Loucy (cell line): ENCODE data around the gene STIMATE.

Experiments
- H2AFZ ChIP-seq: fragments of 200-600 bp; sonication (generic); 2 replicates; pipeline ENCODE4 v1.6.0; 2016; ENCODE audit warnings: antibody characterized with exemption, mild to moderate bottlenecking, low read length, moderate library complexity
- H3F3A ChIP-seq: fragments of 200-600 bp; 2 replicates; pipeline ENCODE4 v1.6.0; 2016; ENCODE audit warnings: antibody characterized with exemption, low read depth, mild to moderate bottlenecking
- H3K27me3 ChIP-seq: fragments of 200-600 bp; sonication (generic); 2 replicates; pipeline ENCODE4 v1.6.1; 2014; ENCODE audit warnings: low read length, mild to moderate bottlenecking; ENCODE audit not compliant: insufficient read depth, poor library complexity, severe bottlenecking
- H3K36me3 ChIP-seq: fragments of 200-600 bp; sonication (generic); 2 replicates; pipeline ENCODE4 v1.6.1; 2016; ENCODE audit warnings: low read length; ENCODE audit not compliant: insufficient read depth
- H3K4me1 ChIP-seq: fragments of 200-600 bp; sonication (generic); 2 replicates; pipeline ENCODE4 v1.5.1; 2014; ENCODE audit warnings: low read length, mild to moderate bottlenecking; ENCODE audit not compliant: insufficient read depth, poor library complexity, severe bottlenecking
- H3K4me2 ChIP-seq: fragments of 200-600 bp; sonication (generic); 2 replicates; pipeline ENCODE4 v1.6.0; 2014; ENCODE audit warnings: antibody characterized with exemption, low read length, low read depth, mild to moderate bottlenecking; ENCODE audit not compliant: poor library complexity, severe bottlenecking
- H3K4me3 ChIP-seq: fragments of 200-600 bp; sonication (generic); 2 replicates; pipeline ENCODE4 v1.5.1; 2014; ENCODE audit warnings: low read length, mild to moderate bottlenecking, mixed read lengths; ENCODE audit not compliant: poor library complexity, severe bottlenecking
- H3K79me2 ChIP-seq: fragments of 200-600 bp; sonication (generic); 2 replicates; pipeline ENCODE4 v1.6.1; 2014; ENCODE audit warnings: low read length; ENCODE audit not compliant: insufficient read depth
- H3K9ac ChIP-seq: fragments of 200-600 bp; sonication (generic); 2 replicates; pipeline ENCODE4 v1.6.0; 2014; ENCODE audit warnings: mild to moderate bottlenecking, low read depth, low read length, moderate library complexity; ENCODE audit not compliant: poor library complexity, severe bottlenecking
- H3K9me2 ChIP-seq: fragments of 200-600 bp; sonication (generic); replicated peaks from 2 replicates; pipeline ENCODE4 v1.6.1; 2016; ENCODE audit warnings: low read depth, low read length, mixed read lengths
- H3K9me3 ChIP-seq: fragments of 200-600 bp; sonication (generic); 2 replicates; pipeline ENCODE4 v1.6.1; 2014; ENCODE audit warnings: mild to moderate bottlenecking, antibody characterized with exemption, low read length, low read depth; ENCODE audit not compliant: insufficient read depth
- H4K20me1 ChIP-seq: fragments of 200-600 bp; sonication (generic); 2 replicates; pipeline ENCODE4 v1.6.0; 2014; ENCODE audit warnings: antibody characterized with exemption, low read length, mild to moderate bottlenecking; ENCODE audit not compliant: insufficient read depth, poor library complexity, severe bottlenecking
- CTCF ChIP-seq: fragments of 200-600 bp; sonication (generic); conservative IDR thresholded peaks from 2 replicates; pipeline ENCODE4 v1.5.1; 2014; ENCODE audit warnings: mild to moderate bottlenecking, antibody characterized with exemption, low read length
- EZH2phosphoT487 ChIP-seq: fragments of 200-600 bp; IDR thresholded peaks from 2 replicates; pipeline ENCODE4 v1.6.1; 2018; ENCODE audit warnings: antibody characterized with exemption, mild to moderate bottlenecking, moderate library complexity, borderline replicate concordance

The STIMATE gene

GRCh38 chr3:52838561-52839267, 58.6 kb downstream of the STIMATE start:
- no peak overlapping the region for H3K4me3 ChIP-seq
- H3K36me3 ChIP-seq, result peaks cover 14% of the 10 kb centered on the region; the same call in 1 of the 2 replicates
- H2AFZ ChIP-seq, result no peak overlapping the region
- H3K9me2 ChIP-seq, result no peaks in the 10 kb centered on the region
- peaks cover 20% of the 10 kb centered on the region for H3K4me1 ChIP-seq
- H3K4me2 ChIP-seq, result peak overlapping the region; percentile 10
- H3K79me2 ChIP-seq, result no peaks in the 10 kb centered on the region
- H3K9ac ChIP-seq, result no peak overlapping the region
- no peaks in the 10 kb centered on the region for H4K20me1 ChIP-seq
- H3K9me3 ChIP-seq, result no peaks in the 10 kb centered on the region
- no peaks in the 10 kb centered on the region for H3K27me3 ChIP-seq
- TF ChIP-seq CTCF (no peak), EZH2phosphoT487 (no peak)
- no peaks in the 10 kb centered on the region for H3F3A ChIP-seq

GRCh38 chr3:52836986-52837385, 60.4 kb downstream of the STIMATE start:
- H2AFZ ChIP-seq, result no peak overlapping the region
- TF ChIP-seq EZH2phosphoT487 (no peak), CTCF (no peak)
- H3K4me1 ChIP-seq, result peaks cover 20% of the 10 kb centered on the region
- no peak overlapping the region for H3K4me2 ChIP-seq
- no peak overlapping the region for H3K9ac ChIP-seq
- H3K27me3 ChIP-seq, result no peaks in the 10 kb centered on the region
- H3K4me3 ChIP-seq, result no peak overlapping the region
- no peaks in the 10 kb centered on the region for H3K9me3 ChIP-seq
- no peaks in the 10 kb centered on the region for H4K20me1 ChIP-seq
- no peaks in the 10 kb centered on the region for H3K79me2 ChIP-seq
- H3K36me3 ChIP-seq, result peaks cover 8% of the 10 kb centered on the region; the same call in 1 of the 2 replicates
- H3F3A ChIP-seq, result no peaks in the 10 kb centered on the region
- H3K9me2 ChIP-seq, result no peaks in the 10 kb centered on the region

DNA sequence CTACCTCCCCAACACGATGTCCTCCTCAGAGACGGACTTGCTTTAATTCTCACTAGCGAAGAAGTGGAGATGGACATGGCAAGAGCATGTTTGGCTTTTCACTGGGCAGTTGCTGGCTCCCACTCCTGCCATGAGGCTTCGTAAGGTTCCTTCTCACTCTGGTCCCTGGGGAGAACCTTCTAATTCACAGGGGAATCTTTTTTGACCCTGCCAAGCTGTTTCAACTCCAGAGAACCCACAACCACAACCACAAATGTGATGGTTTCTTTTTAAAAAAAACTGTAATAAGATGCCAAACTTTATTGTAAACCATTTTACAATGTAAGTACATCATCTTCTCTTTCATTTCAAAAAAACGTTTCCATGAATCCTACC, 60.9 kb downstream of the STIMATE start:
- no peak overlapping the region for H2AFZ ChIP-seq
- no peaks in the 10 kb centered on the region for H3K9me2 ChIP-seq
- no peak overlapping the region for H3K4me2 ChIP-seq
- no peaks in the 10 kb centered on the region for H3K27me3 ChIP-seq
- H3K4me3 ChIP-seq, result no peak overlapping the region
- no peak overlapping the region for H3K9ac ChIP-seq
- peaks cover 3% of the 10 kb centered on the region; the same call in 1 of the 2 replicates for H3K36me3 ChIP-seq
- H4K20me1 ChIP-seq, result no peaks in the 10 kb centered on the region
- no peaks in the 10 kb centered on the region for H3K9me3 ChIP-seq
- TF ChIP-seq EZH2phosphoT487, result no peak
- H3K79me2 ChIP-seq, result no peaks in the 10 kb centered on the region
- H3F3A ChIP-seq, result no peaks in the 10 kb centered on the region
- peaks cover 20% of the 10 kb centered on the region for H3K4me1 ChIP-seq
